GM19397 (cell line): ENCODE results near the gene ELMO1.
A peak's percentile ranks its signal among the peaks of the same experiment; 100 is the strongest.

Experiments
- ATAC-seq: cut with Tn5 transposase; IDR thresholded peaks from one replicate; pipeline ENCODE4 v1.9.1; 2021; ENCODE audit warnings: mild to moderate bottlenecking, moderate library complexity; ENCODE audit not compliant: unreplicated experiment

ELMO1 gene

GRCh38 chr7:37074370-37074769, 374.3 kb downstream of the ELMO1 start:
- ATAC-seq, result no peak

DNA sequence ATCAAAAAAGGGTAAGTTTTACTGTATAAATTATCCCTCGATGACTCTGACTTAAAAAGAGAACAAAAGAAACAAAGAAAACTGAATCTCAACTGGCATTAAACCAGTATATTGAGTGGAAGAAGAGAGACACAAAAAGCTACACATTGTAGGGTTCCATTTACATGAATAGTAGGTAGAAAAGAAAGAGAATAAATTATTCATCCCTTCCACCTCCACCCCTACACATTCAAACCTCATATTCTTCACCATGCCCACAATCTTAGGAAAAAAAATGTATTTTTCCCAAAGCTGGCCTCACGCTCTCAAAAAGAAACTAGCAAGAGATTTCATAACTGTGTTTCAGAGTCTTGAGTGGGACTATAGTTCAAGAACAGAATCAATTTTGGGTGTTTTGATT, 377.5 kb downstream of the ELMO1 start:
- no peak for ATAC-seq

- ATAC-seq, result no peak
These were observed 378.2 kb downstream of the ELMO1 start for GRCh38 chr7:37070471-37070870.

- ATAC-seq, result no peak
These were observed 378.6 kb downstream of the ELMO1 start for GRCh38 chr7:37070031-37070430.

GRCh38 chr7:37069336-37069735, 379.3 kb downstream of the ELMO1 start:
- no peak for ATAC-seq

GRCh38 chr7:37068902-37069301, 379.8 kb downstream of the ELMO1 start:
- no peak for ATAC-seq

DNA sequence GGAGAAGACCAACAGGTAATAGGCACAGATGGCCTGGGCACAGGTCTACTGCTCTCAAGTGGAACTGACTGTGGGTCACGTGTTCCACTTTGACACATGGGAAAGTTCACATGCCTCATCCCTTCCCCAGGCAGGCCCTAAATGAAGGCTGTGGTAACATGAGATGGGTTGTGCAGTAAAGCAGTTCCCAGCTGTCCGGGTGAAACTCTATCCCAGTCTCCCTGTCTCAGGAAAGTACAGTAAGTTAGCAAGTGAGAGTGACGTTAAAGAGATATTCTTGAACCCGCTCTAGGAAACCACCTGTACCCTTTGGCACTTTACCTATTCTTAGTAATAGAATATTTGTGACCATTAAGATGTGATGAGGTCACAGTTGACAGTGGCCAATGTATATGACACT, 380.6 kb downstream of the ELMO1 start:
- ATAC-seq, result no peak

- ATAC-seq, result peak; percentile 58
These were observed 382.8 kb downstream of the ELMO1 start for GRCh38 chr7:37065779-37066271.

GRCh38 chr7:37062560-37062859, 386.2 kb downstream of the ELMO1 start:
- ATAC-seq, result no peak

DNA sequence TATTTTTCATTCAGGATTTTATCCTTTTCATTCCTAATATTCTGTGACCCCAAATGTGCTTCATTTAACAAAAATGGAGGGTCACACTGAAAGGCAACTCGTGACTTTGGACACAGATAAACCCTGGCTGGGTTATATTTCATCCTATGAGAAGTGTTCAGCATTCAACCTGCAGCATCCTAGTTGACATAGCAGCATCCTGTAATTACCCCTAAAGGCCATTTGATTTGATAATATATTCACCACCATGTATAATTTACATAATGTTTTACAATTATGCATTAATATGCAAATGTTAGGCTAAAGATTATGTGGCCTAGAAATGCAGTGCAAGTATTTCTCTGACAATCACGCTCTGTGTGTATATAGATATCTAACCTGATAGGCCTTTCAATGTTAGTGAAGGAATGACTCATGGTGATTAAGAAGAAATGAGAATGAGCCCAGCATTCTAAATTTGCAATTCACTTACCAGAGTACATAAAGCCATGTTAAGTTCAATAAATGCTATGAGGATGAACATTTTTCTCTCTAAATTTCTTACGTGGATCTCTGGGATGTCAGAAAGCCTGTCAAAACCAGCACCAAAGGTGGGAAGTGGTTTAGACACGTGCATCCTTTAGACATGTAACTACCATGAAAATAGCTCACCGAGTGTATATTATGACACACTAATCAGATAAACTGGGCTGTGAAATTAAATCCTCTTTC, 386.7 kb downstream of the ELMO1 start:
- ATAC-seq, result no peak

DNA sequence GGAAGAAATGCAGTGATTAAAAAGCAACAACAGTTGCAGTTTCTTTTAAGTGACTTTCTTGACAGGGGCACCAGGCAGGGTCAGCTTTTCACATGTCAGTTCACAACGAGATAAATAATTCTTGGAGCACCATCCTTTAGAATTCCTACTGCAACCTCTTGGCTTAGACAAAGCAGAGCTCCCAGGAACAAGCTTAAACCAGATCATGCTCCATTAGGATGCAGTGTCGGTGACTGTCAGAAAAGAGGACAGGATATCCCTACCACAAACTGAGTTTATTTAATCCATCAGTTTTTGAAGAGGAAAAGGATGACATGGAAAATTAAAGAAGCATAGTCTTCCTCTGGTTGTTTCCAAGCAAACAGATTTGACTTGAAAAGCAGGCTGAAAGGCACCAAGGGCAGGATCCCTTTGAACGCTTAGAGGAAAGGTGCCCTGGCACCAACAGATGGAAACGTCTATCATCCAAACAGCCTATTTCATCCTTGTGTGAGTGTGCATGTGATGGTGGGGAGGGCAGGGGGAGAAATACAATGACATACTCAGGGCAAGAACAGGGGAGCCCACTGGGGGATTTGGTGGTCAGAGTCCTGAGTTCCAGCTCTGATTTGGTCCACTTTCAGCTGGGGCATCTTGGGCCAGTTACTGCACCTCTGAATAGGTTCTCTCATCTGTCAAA, 392.3 kb downstream of the ELMO1 start:
- no peak for ATAC-seq

- ATAC-seq, result no peak
These were observed 393.9 kb downstream of the ELMO1 start for GRCh38 chr7:37054624-37055241.

DNA sequence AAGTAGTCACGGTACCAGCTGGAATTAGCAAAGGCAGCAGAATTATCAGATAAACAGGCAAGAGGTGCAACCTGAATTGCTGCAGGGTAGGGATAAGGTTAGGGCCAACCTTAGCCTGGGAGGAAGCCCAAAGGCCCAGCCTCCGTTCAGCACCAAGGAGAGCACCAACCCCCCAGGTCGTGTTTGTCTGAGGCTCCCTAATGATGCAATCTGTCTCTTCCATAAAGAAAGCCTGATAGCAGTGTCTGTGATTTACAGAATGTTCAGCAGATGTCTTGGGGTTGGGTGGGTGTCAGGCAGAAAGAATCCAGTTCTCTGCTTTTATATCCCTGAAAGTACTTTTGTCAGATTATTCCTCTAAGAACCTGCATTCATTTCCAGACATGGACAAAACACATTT, 396.0 kb downstream of the ELMO1 start:
- ATAC-seq, result no peak

GRCh38 chr7:37050801-37051200, 397.9 kb downstream of the ELMO1 start:
- no peak for ATAC-seq

DNA sequence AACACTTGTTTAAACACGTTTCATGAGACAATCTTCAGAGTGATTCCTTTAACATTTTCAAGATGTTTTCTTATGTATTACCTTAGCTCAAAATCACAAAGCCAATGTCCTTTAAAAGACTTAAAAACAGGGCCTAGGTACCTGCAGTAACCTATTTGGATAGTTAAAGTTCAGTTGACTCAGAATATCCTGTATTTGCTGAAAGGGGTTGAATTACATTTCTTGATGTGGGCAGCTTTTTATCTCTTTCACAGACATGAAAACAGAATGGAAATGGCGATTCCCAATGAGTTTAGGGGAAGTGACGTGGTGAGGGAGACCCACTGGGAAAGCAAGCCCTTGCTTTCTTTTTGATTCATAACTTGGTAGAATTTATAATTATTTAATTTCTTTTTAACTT, 400.0 kb downstream of the ELMO1 start:
- ATAC-seq, result no peak

GRCh38 chr7:37047260-37047659, 401.4 kb downstream of the ELMO1 start:
- ATAC-seq, result no peak

DNA sequence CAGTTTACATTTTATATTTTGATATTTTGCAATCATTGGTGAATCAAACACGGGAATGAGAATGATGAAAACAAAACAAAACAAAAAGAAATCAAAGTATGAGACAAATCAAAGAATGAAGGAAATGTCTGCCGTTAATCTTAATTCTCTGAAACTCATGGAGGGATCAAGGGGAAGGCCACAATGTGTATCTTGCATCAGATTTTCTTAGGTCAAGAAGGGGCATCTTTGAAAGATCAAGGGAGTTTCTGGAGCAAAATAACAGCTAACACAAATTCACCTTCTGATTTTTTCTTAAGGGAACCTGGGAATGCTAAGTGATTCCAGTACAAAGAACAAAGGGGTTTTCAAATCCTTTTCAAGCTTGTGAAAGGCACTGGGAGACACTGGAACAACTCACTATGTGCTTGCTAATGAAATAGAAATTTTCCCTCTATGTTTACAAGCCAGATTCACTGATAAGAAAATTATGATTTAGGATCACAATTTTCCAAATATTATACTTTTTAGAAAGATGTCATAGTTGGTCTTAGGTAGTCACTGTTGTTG, 402.1 kb downstream of the ELMO1 start:
- no peak for ATAC-seq

DNA sequence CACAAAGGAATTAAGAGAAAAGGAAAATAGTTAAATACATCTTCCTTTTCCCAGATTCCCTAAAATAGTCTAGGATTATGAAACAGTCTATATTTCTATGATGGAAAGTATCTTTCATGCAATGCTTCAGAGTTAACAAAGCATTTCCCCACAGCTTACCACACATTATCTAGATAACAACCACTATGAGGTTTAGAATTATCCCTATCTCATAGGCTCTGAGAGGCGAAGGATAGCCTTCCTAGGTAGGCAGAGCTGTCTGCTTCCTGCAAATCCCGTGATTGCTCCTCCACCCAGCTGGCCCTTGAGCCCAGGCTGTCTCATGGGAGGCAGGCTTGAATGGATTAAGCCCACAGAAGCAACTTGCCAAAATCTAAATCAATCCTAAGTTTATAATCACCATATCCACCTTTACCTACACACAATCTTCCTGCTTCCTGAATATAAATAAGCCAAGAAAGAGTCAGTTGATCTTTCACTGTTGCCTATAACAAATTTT, 402.9 kb downstream of the ELMO1 start:
- no peak for ATAC-seq

DNA sequence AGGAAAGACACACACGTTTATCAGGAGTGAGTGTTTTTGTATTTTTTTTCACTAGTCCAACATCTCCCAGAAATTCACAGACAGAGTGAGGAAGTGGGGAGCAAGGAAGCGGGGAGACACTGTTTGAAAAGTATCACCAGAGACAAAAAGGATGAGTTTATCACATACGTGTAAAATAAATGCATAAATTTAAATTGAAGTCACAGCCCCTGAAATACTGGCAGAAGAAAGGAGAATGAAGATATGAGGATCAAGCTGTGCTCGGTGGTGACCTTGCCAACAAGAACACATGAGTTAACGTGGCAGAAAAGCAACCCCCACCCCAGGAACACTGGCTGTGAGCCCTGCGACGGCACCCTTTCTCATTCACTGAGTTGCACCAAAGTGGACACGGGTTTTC, 407.2 kb downstream of the ELMO1 start:
- no peak for ATAC-seq

DNA sequence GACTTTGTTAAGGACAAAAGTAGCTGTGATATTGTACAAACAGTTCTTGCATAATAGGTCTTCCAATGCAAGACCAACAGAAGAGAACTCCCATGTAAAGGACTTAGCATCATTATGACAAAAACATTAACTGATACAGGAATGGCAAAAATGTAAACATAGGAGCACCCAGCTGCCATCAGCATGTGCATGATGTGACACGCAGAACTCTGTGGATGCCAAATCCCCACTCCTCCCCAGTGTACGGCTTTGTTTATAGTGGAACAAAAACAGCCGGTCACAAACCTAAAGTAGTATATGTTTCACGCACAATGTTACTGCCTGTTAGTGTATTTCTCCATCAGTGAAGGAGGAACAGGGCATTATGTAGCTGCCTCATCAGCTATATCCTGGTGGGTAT, 408.3 kb downstream of the ELMO1 start:
- ATAC-seq, result no peak

DNA sequence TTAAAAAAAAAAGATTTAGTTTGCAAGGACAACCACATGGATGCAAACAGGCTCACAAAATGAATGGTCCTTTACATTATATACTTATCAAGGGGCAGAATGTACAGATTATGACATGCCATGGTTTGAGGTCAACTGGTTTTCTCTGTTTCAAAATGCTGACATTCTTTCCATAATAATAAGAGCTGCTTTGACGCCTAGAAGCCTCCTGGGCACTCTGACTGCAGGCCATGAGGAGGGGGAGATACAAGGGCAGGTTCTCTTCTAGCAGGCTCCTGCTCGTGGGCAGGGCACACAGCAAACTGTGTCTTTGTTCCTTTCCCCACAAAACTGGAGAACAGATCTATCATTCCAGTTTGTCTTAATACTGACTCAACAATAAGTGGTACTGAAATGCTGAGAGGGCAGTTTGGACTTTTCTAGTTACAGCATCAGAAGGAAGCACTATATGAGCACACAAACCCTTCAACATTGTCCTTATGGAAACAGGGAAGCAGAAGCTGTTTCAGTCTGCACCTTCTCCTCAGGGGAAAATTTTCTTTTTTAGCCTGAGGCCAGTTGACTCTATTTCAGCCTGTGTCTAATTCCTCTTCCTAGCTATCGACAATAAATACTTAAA, 409.4 kb downstream of the ELMO1 start:
- no peak for ATAC-seq
